Measurements from ENCODE around the gene ZNF14.
"Not testable (repeated sequence)": the region's sequence is repeated elsewhere in the genome, so short reads cannot be mapped to it uniquely, and the experiment has no call there.

Gene ZNF14

DNA sequence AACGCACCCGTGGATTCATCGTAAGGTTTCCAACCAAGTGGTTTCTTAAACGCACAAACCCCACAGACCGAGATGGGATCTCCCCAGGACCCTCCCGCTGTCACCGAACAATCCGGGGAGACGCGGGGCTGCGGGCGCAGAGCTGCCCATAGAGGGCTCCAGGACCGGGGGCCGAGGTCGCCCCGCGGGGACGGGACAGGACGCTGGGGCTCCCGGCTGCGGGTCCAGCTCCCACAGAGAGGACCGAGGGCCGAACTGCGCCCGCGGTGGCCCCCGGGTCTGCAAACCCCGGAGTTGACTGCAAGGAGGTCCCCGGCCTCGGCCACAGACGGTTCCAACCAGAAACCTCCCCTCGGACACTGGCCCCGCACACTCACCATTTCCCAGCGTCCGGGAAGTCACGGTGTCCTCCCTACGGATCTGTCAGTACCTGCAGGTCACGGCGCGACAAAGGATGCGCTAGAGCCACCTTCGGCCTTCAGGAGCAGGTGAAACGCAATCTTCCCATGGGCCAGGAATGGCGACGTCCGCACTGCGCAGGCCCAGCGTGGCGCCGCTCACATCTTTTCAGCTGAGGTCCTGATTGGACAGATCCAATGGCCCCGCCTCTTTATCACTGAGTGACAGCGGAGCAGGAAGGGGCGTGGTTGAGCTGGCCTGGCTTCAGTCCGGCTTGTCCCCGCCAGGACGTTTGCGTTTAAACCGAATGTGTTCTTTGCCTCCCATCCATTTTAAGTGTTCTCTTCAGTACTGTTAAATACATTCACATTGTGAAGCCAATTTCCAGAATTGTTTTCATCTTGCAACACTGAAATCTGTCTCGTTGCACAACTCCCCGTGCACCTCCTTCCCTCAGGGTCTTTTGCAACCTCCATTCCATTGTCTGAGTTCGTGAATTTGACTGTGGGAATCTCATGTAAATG lies at the start of gene ZNF14:
Gene ZNF14, minus strand, starts transcription at position 534 of the 923 bp plus-strand sequence. Its CDS starts 154 bp downstream, at position 380.
- peak; percentile 95 for DNase-seq

DNA sequence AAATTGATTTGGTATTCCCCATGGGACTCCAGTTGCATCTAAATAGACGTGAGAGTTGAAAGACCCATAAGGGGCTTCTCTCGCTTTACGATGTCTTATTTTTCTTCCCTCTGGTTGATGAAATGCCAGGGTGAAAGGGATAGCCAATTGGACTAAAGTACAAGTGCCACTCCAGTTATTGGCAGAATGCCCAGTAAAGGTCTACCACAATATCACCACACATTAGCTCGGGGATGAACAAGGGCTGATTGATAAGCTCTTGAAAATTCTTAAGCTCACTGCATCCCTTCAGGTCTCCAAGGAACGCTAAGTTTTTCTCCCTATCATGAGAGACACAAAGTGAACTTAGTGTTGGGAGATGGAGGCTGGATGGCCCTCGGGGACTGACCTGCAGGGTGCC lies 48.9 kb upstream of the ZNF14 start:
- DNase-seq, result not testable (repeated sequence)

DNA sequence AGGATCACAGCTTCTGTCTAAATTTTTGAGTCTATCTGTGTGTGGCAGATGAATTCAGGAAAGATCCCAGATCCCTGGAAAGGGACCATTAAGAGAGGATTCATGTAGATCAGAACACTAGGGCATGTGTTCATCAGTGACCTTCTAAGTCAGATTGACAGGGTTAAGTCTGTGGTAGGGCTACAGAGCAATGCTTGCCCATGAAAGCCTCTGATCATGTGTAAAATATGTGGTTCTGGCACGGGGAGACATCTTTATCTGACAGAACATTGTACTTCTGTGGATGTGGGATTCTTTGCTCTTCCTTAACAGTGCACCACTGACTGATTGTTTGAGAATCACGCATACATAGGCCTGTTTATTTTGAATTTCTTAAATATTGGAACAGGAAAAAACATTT lies 45.8 kb upstream of the ZNF14 start:
- no peak for DNase-seq

DNA sequence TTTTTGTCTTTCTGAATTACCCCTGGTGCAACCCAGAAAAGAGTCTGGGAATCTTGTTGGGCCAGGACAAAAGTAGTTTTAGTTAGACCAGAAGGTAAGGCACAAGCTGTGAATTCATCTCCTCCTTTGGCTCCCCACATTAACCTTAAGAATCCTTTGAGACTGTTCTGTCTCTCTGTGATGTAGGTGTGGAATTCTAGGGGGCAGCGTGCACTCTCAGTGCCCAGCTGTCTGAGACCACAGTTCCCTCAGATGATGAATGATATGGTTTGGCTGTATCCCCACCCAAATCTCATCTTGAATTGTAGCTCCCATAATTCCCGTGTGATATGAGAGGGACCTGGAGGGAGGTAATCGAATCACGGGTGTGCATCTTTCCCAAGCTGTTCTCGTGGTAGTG lies 44.8 kb upstream of the ZNF14 start:
- DNase-seq, result no peak

DNA sequence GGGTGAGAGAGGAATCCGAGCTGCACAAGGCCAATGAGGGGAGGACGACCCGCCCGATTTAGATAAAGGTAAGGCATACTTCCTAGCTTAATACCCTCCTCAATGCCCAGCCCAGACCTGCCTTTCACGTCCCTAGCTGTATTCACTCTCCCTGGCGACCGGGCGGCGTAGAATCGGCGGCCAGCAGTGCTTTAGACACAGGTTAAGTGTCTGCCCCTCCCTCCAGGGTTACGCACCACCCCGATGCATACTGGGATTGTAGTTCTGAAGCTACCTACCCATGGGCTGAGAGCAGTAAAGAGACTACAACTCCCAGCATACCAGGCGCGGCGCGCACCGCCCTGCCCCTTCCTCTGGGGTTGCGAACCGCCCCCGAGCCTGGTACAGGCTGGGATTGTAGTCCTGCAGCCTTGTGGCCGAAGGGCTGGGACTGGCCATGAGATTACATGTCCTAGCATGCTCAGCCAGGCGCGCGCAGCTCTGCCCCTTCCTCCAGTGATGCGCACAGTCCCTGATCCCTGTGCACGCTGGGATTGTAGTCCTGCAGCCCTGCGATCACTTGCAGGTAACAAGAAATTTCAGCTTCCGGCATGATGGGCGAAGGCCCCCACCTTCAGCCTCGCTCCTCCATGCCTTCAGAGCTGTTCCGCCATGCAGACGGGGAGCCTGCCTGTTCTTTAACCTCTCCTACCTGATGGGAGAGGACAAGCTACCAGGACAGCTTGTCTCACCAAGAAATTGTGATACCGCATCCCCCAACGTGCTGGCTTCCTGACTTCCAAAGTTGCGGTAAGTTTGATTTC lies 43.5 kb upstream of the ZNF14 start:
- peak; percentile 97 for DNase-seq

DNA sequence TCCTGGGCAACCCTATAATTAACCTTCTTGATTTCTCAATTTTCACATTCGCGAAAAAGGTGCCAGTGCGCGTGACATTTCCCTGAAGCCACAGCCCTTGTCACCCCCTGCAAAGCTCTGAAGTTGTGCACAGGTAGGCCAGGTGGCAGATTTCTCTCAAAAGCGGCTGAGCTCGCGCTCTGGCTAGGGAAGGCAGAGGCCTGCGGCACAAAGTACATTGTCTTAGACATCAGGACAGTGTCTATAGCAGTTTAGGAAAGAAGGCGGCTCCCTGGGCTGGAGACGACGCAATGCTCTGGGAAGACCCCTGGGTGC lies 42.9 kb upstream of the ZNF14 start:
- DNase-seq, result no peak

DNA sequence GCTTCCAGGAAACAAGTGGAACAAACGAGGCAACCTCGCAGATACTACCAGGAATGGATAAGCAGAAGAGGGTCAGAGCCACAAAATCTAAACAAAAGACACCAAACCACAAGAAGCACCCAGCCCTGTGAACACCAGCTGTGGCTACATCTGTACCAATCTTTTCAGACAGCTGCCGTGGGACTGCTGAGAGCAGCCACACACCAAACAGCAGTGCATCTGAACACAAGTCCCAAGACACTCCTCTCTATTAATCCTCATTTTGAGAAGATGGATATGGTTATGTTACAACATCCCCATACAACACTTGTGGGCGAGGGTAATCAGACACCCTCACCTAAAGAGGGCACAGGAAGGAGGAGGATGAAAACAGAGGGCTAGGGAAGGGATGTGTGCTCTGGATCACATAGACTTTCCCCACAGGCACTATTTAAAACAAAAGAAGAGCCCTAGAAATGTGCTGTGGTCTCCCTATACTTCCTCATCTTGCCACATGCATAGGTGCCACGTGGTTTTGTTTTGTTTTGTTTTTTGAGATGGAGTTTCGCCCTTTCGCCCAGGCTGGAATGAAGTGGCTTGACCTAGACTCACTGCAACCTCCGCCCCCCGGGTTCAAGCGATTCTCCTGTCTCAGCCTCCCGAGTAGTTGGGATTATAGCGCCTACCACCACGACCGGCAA lies 41.6 kb upstream of the ZNF14 start:
- no peak for DNase-seq

DNA sequence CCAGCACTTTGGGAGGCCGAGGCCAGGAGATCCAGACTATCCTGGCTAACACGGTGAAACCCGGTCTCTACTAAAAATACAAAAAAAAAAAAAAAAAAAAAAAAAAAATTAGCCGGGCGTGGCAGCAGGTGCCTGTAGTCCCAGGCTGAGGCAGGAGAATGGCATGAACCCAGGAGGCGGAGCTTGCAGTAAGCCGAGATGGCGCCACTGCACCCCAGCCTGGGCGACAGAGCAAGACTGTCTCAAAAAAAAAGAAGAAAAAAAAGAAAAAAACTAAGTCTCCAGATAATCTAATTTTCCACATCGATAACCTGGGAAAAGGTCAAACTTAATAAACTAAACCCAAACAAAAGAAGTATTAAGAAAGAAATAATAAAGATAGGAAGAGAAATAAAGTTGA lies 39.1 kb upstream of the ZNF14 start:
- DNase-seq, result not testable (repeated sequence)

DNA sequence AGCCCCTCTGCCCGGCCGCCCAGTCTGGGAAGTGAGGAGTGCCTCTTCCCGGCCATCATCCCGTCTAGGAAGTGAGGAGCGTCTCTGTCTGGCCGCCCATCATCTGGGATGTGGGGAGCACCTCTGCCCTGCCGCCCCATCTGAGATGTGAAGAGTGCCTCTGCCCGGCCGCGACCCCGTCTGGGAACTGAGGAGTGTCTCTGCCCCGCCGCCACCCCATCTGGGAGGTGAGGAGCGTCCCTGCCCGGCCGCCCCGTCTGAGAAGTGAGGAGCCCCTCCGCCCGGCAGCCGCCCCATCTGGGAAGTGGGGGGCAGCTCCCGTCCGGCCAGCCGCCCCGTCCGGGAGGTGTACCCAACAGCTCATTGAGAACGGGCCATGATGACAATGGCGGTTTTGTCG lies 37.1 kb upstream of the ZNF14 start:
- not testable (repeated sequence) for DNase-seq

DNA sequence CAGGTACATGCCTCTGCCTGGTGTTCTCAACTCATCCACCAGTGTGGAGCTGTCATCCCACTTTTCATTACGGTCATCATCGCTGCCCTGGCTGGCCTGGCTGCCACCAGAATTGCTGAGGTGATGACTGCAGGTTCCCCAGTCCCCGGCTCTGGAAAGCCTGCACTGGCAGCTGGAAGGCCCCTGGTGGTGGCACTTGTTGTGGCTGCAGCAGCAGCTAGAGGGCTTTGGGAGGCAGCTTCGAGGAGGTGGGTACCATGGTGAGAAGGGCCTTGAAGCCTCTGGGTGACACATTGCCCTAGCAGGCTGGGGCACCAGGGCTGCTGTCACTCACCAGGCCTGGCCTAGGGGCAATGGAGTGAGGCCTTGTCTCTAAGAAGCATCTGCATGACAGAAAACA lies 25.3 kb upstream of the ZNF14 start:
- DNase-seq, result no peak

DNA sequence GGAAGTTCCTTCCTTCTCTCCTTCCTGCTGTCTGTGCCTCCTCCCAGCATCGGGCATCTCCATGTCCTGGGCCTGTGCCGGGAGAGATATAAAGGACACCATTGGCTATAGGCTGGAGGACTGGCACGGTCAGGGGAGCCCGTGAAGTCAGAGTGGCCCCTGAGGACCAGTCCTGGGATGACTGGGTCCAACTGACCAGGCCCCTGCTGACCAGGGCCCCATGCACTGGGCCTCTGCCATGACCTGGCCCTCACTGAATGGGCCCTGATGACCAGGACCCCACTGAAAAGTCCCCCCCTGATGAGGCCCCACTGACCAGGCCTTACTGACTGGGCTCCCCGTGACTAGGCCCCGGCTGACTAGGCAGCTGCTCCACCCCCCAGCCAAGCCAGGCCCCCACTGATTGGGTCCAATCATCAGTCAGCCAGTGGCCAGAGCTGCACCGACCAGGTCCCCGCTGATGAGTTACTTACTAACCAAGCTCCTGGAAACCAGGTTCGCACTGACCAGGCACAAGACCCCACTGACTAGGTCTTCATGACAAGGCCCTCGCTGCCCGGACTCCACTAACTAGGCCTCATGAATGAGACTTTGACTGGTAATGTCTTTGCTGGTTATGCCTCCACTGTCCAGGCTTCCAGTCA lies 20.0 kb upstream of the ZNF14 start:
- DNase-seq, result no peak

DNA sequence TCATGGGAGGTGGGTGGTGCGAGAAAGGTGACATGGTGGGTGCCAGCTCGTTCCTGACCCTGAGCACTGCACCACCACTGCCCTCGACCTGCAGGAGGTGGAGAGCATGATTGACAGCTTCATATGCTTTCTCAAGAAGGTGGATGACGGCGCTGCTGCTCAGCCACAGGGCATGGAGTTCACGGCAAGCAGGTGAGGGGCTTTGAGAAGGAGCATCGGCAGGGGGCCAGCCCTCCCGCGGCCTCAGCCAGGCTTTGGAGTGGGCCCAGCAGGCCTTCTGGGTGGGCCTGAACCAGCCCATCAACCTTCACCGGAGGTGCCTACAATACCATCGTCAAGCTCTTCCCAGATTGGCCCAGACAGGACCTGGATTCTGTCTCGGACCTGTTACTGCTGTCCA lies 18.9 kb upstream of the ZNF14 start:
- no peak for DNase-seq

DNA sequence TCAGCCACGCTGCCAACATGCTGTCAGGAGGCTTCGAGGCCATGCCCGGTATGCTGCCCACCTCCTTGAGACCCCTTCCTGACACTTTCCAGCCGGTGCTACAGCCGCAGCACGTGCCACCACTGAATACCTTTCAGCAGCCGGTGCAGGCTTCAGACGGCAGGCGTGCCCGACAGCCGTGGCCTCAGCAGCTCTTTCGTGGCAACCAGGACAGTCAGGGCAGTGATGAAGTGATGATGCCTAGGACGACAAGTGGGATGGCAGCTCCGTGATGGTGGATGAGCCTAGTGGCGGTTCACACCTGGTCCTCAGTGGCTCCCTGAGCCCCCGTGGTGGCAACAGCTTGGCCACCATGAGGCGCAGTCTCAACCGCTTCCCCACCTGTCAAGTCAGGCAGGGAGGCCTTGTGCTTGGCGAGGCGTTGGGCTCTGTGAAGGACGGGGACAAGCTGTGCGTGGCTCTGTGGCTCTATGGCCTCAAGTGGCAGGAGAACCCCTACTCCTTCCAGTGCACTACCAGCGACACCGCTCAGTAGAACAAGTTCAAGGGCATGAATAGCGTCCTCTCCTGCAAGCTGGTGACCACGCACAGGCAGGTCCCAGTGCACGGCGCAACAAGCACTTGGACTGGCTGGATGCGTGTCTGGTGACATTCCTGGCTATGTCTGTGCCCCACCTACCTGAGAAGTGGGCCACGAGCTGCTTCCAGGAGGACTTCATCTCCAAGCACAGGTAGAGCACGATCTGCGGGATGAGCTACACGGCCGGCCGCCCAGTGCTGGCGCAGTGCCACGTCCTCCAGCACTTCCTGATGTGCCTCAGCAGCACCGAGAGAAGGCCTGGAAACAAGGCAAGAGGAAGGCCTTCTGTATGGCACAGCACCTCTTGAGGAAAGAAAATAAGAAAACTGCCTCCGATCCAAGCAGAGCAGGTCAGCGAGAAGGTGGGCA lies 18.2 kb upstream of the ZNF14 start:
- DNase-seq, result no peak

DNA sequence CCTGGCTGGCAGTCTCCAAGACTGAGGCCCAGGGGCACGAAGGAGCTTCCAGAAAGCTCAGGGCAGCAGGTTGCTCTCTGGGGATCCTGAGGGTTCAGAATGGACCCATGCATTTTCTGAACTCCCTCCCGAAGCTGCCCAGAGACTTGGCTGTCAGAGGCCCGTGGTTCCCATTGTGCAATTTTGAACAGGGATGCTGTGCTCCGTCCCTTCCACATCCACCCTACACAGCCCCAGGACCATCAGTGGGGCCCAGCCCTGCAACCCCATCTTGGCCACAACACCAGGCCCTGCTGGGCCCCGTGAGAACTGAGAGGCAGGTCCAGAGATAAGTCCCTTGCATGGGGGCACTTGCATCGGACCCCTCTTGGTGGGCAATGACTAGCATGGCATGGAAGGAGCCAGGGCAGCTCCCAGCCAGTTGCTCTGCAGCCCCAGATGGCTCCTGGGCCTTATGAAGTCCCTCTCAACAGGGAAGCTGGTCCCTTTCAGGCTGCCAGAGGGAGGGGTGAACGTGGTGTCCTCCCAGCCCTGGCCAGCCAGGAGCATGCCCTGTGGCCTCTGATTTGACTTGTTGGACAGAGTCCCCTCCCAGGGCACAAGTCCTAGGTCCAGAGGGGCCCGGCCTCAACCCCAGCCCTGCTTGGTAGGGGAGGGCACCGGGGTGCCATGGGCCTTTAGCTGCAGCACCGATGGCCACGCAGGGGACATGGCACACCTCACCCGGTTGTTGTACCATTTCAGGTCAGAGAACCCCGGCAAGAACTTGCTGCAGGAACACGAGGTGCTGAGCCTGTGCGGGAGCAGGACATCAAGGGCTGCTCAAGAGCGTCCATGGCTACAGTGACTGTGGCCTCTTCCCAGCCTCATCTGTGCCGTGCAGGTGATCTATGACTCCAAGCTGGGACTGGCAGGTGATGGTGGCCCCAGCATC lies 17.3 kb upstream of the ZNF14 start:
- no peak for DNase-seq

DNA sequence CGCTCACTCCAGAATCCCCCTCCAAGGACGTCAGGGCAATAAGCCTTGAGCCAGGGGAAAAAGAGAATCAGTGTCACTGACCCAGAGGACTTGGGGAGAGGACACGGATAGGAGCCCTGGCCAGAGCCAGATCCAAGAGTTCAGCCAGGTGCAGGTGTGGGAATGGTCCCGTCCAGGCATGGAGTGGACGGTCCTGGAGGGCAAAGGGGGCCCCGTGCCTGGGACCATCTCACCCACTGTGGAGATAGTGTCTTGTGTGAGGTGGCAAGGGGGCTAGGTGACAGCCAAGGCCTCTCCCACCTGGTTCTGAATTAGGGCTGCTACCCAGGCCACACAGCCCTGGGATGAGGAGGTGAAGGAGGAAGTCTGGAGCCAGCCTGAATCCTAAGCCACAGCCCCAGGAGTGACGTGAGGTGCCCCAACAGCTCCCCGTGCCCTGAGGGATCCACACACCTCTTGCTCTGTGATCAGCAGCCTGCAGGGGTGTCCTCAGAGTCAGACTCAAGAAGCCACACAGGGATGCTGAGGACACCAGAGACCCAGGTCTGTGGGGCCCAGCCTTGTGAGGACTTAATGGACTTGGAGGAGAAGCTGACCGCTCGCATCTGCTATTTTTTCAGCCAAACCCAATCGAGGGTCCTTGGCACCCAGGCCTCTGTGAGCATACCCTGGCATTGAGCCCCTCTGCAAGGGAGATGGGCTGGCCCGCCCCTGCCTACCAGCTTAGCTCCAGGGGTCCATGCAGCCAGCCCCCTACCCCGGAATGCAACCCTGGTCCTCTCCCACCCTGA lies 16.4 kb upstream of the ZNF14 start:
- DNase-seq, result no peak

DNA sequence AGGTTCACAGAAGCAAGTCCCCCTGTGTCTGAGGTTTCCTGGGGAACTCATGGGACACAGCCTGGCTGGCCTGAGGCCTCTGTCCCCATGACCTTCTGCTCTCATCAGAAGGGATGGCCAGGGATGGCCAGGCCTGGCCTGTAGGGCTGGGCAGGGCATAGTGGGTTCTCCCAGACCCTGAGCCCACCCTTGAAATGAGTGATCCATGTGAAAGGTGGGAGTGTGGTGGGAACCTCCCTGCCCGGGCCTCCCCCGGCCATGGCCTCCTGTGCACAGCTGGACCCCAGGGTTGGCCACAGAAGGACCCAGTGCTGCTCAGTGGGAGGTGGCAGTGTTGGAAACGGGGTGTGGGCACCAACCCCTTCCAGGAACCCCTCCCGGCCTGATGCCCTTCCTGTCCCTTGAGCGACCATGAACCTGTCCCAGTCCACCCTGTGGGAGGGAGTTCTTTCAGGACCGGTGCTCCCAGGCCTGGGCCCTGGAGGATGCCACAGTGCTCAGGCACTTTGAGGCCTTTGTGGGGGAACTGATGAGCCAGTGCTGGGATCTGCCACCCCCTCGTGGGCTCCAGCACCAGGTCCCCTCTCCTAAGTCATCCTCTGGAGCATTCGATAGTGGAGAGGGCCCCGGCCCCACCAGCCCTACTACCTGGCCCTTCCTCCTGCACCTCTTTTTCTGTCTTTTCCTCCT lies 15.5 kb upstream of the ZNF14 start:
- no peak for DNase-seq

DNA sequence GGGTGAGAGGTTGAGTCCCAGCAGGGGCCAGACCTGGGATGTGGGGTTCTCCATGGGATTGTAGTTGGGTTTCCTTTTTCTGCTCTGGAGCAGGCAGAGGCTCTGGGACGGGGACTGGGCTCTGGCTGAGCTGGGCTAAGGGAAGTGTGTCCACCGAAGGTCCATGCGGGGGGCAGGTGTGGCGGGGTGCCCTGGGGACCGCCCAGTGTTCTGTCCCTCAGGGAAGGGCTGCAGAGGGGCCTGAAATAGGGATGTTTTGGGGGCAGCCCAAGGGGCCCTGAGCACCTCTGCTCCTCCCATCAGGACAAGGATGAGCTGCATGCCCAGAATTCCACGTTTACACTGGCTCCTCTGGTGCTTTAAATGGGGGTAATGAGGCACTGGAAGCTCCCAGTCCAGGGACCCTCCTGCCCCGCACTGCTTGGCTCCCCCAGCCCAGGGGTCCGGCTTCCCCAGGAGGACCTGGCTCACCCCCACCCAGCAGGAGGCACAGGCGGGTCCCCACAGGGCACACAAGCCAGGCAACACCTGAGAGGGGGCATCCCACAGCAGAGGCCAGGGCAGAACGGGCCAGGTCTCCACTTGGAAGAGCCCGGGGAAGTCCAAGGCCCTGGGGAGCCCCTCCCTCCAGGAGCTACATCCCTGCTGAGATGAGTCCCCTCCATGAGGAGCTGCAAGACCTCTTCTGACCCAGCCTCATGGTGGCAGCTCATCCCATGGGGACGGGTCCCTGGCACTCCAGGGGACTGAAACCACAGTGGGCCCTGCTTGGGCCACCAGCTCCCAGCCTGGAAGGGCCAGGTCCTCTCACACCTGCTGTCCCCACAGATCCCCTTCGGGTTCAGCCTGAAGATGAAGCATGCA lies 14.7 kb upstream of the ZNF14 start:
- DNase-seq, result no peak
